Retinal pigment epithelial cell (primary cell): ENCODE measurements around the gene KCNIP2.

Experiments
- DNase-seq: peaks from one replicate; pipeline ENCODE4 v3.0.0-alpha.2; 2010; ENCODE audit warnings: low read depth
- H3K4me3 ChIP-seq: 2 replicates; pipeline ENCODE4 v1.5.1; 2011; ENCODE audit warnings: mild to moderate bottlenecking, low read length, control low read depth, moderate library complexity
- CTCF ChIP-seq: conservative IDR thresholded peaks from 2 replicates; pipeline ENCODE4 v1.5.1; 2011; ENCODE audit warnings: low read depth, low read length, control low read depth, inconsistent platforms

The KCNIP2 gene

GRCh38 chr10:101832325-101832771 lies 11.3 kb downstream of the KCNIP2 start:
- TF ChIP-seq CTCF: no peak
- no peak for DNase-seq
- no peak overlapping the region for H3K4me3 ChIP-seq

- no peak for DNase-seq
- no peak for TF ChIP-seq CTCF
- peak overlapping the region; percentile 60 for H3K4me3 ChIP-seq
Measured at GRCh38 chr10:101831169-101831811, 12.3 kb downstream of the KCNIP2 start.

GRCh38 chr10:101830322-101831168 lies 13.1 kb downstream of the KCNIP2 start:
- peak overlapping the region; percentile 60 for H3K4me3 ChIP-seq
- TF ChIP-seq CTCF: no peak
- DNase-seq: peak; percentile 54

- no peak for TF ChIP-seq CTCF
- DNase-seq: no peak
Measured at GRCh38 chr10:101829561-101830315, 13.9 kb downstream of the KCNIP2 start.

GRCh38 chr10:101828766-101829551 lies 14.6 kb downstream of the KCNIP2 start:
- no peak for DNase-seq
- TF ChIP-seq CTCF: no peak
- peak overlapping the region; percentile 42 for H3K4me3 ChIP-seq

More at GRCh38 chr10:101829561-101830315, 13.9 kb downstream of the KCNIP2 start:
- H3K4me3 ChIP-seq: peak overlapping the region; percentile 60

GRCh38 chr10:101827919-101828600 lies 15.5 kb downstream of the KCNIP2 start:
- H3K4me3 ChIP-seq: no peak overlapping the region
- no peak for TF ChIP-seq CTCF
- no peak for DNase-seq
